22Rv1 (cell line): ENCODE data around the gene ZSCAN4.

Source experiments
- CTCF ChIP-seq: fragments of 450-650 bp; IDR thresholded peaks from 2 replicates; pipeline ENCODE4 v1.5.1; 2017; ENCODE audit warnings: mild to moderate bottlenecking
- ZFX ChIP-seq: fragments of 450-650 bp; IDR thresholded peaks from 2 replicates; pipeline ENCODE4 v1.6.1; 2017; ENCODE audit warnings: antibody characterized with exemption, borderline replicate concordance

- no peak for TF ChIP-seq CTCF
- no peak for TF ChIP-seq ZFX
Observed at GRCh38 chr19:57637379-57637778, 31.4 kb upstream of the ZSCAN4 start.
